Hematopoietic multipotent progenitor cell treated with erythropoietin and hydrocortisone succinate and interleukin-3 and kit ligand, for 15 days (in vitro differentiated cells): ENCODE data around the gene TAS2R42.

ENCODE experiments used
- DNase-seq: peaks from one replicate; pipeline ENCODE4 v3.0.0-alpha.2; 2015; ENCODE audit warnings: low spot score

TAS2R42 gene

GRCh38 chr12:11186837-11187236 is at the start of gene TAS2R42:
TSS of gene TAS2R42 (minus strand) at chr12:11186937. CDS start at chr12:11186937, 0 bp downstream.
- DNase-seq, result no peak

- no peak for DNase-seq
Measured at GRCh38 chr12:11233532-11233931, 46.8 kb upstream of the TAS2R42 start.

- no peak for DNase-seq
Measured at GRCh38 chr12:11228296-11228879, 41.7 kb upstream of the TAS2R42 start.

- DNase-seq, result no peak
Measured at GRCh38 chr12:11227373-11227772, 40.6 kb upstream of the TAS2R42 start.

GRCh38 chr12:11209113-11209512 is 22.4 kb upstream of the TAS2R42 start:
- no peak for DNase-seq

GRCh38 chr12:11204173-11204572 is 17.4 kb upstream of the TAS2R42 start:
- DNase-seq, result no peak

GRCh38 chr12:11202811-11203210 is 16.1 kb upstream of the TAS2R42 start:
- DNase-seq, result no peak

GRCh38 chr12:11183011-11183410 is 3.7 kb downstream of the TAS2R42 start:
- DNase-seq, result no peak

GRCh38 chr12:11182529-11182928 is 4.2 kb downstream of the TAS2R42 start:
- no peak for DNase-seq

- DNase-seq, result no peak
Measured at GRCh38 chr12:11178250-11178649, 8.5 kb downstream of the TAS2R42 start.

GRCh38 chr12:11174022-11174421 is 12.7 kb downstream of the TAS2R42 start:
- no peak for DNase-seq

- peak; percentile 9 for DNase-seq
Measured at GRCh38 chr12:11171969-11172675, 14.6 kb downstream of the TAS2R42 start.

- DNase-seq, result peak; percentile 91
Measured at GRCh38 chr12:11171145-11171968, 15.4 kb downstream of the TAS2R42 start, which contains the start of gene SMIM10L1. TSS of gene SMIM10L1 (plus strand) at chr12:11171194. CDS start at chr12:11171357, 163 bp downstream.

GRCh38 chr12:11170810-11171144 is 16.0 kb downstream of the TAS2R42 start:
- DNase-seq, result no peak

GRCh38 chr12:11166300-11166699 is 20.4 kb downstream of the TAS2R42 start:
- no peak for DNase-seq

- DNase-seq, result no peak
Measured at GRCh38 chr12:11164384-11164783, 22.4 kb downstream of the TAS2R42 start.

GRCh38 chr12:11162502-11162901 is 24.2 kb downstream of the TAS2R42 start:
- peak; percentile 16 for DNase-seq

- DNase-seq, result no peak
Measured at GRCh38 chr12:11158885-11159444, 27.8 kb downstream of the TAS2R42 start.

GRCh38 chr12:11154400-11154925 is 32.3 kb downstream of the TAS2R42 start:
- DNase-seq, result no peak

GRCh38 chr12:11152725-11153124 is 34.0 kb downstream of the TAS2R42 start:
- no peak for DNase-seq

GRCh38 chr12:11150832-11151231 is 35.9 kb downstream of the TAS2R42 start:
- DNase-seq, result no peak

GRCh38 chr12:11147420-11147819 is 39.3 kb downstream of the TAS2R42 start:
- no peak for DNase-seq
